PFSK-1 (cell line): ENCODE results near the gene SORCS1.

Experiments
- POLR2AphosphoS5 ChIP-seq: IDR thresholded peaks from 2 replicates; pipeline ENCODE4 v1.6.1; 2012; ENCODE audit warnings: low read depth, mild to moderate bottlenecking, control low read depth, low read length, moderate library complexity
- SIN3A ChIP-seq: IDR thresholded peaks from 2 replicates; pipeline ENCODE4 v1.6.1; 2012; ENCODE audit warnings: mild to moderate bottlenecking, low read length, moderate library complexity, borderline replicate concordance; ENCODE audit not compliant: insufficient read depth
- TAF1 ChIP-seq: IDR thresholded peaks from 2 replicates; pipeline ENCODE4 v1.6.1; 2012; ENCODE audit warnings: low read length, control low read depth, borderline replicate concordance; ENCODE audit not compliant: insufficient read depth

- TF ChIP-seq POLR2AphosphoS5: no peak
- TF ChIP-seq TAF1: no peak
- no peak for TF ChIP-seq SIN3A
Measured at GRCh38 chr10:106565546-106565945, 599.0 kb downstream of the SORCS1 start.
